ENCODE measurements around the gene SIX1. TPM values are rescaled to one million over a fixed set of nuclear protein-coding genes. Genes with fewer than 3 reads are reported as not detected.

The SIX1 gene
- 6.2 to 8.7 TPM (median 8.0 TPM) in 5 replicates for total RNA-seq (2022; extraction: Qiagen RNA extraction; ENCODE audit: low read depth)

DNA sequence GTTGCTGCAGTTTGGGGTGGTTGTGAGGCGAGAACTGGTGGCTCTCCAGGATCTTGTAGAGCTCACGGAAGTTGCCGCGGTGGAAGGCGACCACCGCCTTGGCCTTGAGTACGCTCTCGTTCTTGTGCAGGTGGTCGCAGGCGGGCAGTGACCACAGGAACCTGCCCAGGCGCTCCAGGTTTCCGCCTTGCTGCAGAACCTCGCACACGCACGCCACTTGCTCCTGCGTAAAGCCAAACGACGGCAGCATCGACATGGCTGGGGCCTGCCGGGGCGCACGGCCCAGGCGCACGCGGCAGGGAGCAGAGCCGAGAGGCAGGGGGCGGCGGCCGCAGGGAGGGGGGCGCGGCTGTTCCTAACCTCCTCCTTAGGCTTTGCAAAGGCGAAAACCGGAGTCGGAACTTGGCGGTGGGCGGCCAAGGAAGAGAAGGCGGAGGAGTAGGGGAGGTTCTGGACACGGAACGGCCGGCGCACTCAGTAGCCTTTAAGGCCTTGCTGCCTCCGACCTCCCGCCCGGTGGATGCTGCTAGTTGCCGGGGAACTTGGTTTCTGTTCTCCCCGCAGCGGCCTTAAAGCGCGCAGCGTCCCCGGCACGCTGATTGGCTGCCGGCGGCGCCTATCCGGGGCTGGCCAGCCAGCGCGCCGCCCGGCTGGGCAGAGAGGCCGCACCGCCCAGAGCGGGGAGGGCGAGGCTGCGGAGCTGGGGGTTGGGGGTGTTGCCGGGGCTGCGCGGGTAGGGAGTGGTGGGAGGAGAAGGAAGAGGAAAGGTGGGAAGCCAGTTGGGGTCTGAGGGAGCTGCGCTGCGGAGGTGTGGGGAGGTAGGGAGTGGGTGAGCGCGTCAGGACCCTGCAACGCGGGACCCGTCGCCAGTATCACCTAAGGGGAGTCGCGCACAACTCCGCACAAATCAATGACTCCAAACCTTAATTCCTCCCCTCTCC, at the start of gene SIX1:
Gene SIX1 (minus strand): TSS at position 544 of the 941 bp plus-strand sequence. CDS start 288 bp downstream, at position 256.

Other genes with a start within 250 kb of the SIX1 start
- 0.29 TPM in 1 of 5 replicates, not detected in the others for gene C14orf39, start 163.4 kb downstream of the SIX1 start, total RNA-seq (2022; extraction: Qiagen RNA extraction; ENCODE audit: low read depth)
- gene SIX6, start 140.3 kb downstream of the SIX1 start, total RNA-seq (2022; extraction: Qiagen RNA extraction; ENCODE audit: low read depth): not detected in 5 replicates
- 1.3 to 3.6 TPM (median 2.9 TPM) in 5 replicates for gene SIX4, start 74.9 kb upstream of the SIX1 start, total RNA-seq (2022; extraction: Qiagen RNA extraction; ENCODE audit: low read depth)
- gene MNAT1, start 85.3 kb upstream of the SIX1 start, total RNA-seq (2022; extraction: Qiagen RNA extraction; ENCODE audit: low read depth): 35.3 to 50.1 TPM (median 43.5 TPM) in 5 replicates

All from A549 treated with GW870086 at 1 μM for 4 hours (cell line).